GM12874 (cell line): Measurements from ENCODE around the gene PCLO.
A peak's percentile ranks its signal among the peaks of the same experiment; 100 is the strongest.

ENCODE experiments used
- CTCF ChIP-seq: IDR thresholded peaks from 2 replicates; pipeline ENCODE4 v1.5.1; 2011; ENCODE audit warnings: low read depth, mild to moderate bottlenecking, control low read depth, low read length, moderate library complexity; ENCODE audit not compliant: insufficient read depth

The PCLO gene

GRCh38 chr7:82818171-82818570, 344.5 kb downstream of the PCLO start:
- no peak for TF ChIP-seq CTCF

- TF ChIP-seq CTCF, result no peak
Measured at GRCh38 chr7:82816272-82816671, 346.4 kb downstream of the PCLO start.

- peak; percentile 56; the same call in 1 of the 2 replicates for TF ChIP-seq CTCF
Measured at GRCh38 chr7:82810558-82811259, 352.0 kb downstream of the PCLO start.

GRCh38 chr7:82808633-82809032, 354.1 kb downstream of the PCLO start:
- no peak for TF ChIP-seq CTCF

GRCh38 chr7:82805527-82805960, 357.1 kb downstream of the PCLO start:
- no peak for TF ChIP-seq CTCF

- TF ChIP-seq CTCF, result no peak
Measured at GRCh38 chr7:82803411-82803810, 359.3 kb downstream of the PCLO start.

- TF ChIP-seq CTCF, result no peak
Measured at GRCh38 chr7:82789883-82790609, 372.6 kb downstream of the PCLO start.
